CD4-positive, alpha-beta T cell treated with Interleukin-4 for 4 hours (primary cell): ENCODE data around the gene UBAC2.
"Not testable (repeated sequence)": the region's sequence is repeated elsewhere in the genome, so short reads cannot be mapped to it uniquely, and the experiment has no call there.

Experiments used
- DNase-seq: peaks from one replicate; pipeline ENCODE4 v3.0.0-alpha.2; 2020

The UBAC2 gene

DNA sequence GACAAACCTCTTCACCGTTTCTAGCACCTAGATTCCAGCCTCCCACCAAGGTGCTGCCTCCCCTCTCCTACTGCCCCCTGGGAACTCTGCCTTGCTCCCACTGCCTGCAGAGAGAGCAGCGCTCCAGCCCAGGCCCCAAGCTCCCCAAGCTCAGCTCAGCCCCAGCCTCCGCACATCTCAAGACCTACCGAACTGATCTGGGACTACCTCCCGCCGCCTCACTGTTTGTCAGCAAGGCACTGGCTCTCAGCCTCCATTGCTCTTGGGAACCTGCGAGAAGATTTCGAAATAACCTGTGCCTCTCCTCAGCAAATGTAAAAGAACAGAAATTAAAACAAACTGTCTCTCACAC, 198.9 kb downstream of the UBAC2 start:
- no peak for DNase-seq

DNA sequence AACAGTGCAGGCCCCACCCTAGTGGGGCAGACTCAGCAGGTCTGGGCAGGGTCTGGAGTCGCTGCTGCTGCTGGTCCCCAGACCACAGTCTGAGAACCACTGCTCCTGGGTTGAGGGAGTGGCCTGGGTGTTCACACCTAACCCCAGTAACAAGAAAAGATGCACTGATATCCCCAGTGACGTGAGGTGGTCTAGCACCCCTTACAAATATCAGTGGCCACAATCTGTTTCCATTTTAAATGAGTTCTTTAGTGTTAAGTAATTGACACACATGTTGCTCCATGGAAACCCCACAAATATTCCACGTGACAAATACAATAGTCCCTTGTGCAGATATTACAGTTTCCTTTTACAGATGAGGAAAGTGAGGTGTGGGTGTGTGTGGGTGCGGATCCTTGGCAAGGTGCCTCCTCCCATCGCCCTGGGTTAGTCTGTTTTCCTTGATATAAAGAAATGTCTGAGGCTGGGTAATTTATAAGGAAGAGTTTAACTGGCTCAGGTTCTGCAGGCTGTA, 202.9 kb downstream of the UBAC2 start:
- DNase-seq: peak; percentile 58

DNA sequence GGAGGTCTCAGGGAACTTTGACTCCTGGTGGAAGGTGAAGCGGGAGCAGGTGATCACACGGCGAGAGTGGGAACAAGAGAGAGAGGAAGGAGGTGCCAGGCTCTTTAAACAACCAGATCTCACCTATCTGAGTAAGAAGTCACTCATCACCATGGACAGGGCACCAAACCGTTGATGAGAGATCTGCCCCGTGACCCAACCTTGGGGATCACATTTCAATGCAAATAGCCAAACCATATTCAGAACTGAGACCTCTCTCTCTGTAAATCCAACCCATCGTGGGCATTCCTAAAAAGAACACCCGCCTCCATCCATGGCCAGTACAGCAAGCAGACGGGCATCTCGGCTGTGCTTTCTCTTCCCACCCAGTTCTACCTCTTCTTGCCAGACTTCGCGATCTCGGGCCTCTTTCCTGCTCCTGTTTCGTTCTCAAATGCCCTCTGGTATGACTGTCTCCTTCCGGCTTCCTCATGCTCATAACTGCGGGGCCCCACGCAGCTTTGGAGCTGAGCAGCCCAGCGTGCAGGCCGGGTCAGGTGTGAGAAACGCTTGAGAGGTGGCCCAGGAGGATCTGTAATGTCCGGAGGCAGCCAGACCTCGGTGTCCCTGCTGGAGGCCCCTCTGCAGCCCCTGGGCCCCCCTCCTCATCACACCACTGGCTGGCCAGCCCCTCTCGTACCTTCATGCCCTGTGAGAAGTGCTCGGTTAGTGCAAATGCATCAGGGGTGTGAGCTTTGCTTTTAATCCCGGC, 203.5 kb downstream of the UBAC2 start:
- no peak for DNase-seq

DNA sequence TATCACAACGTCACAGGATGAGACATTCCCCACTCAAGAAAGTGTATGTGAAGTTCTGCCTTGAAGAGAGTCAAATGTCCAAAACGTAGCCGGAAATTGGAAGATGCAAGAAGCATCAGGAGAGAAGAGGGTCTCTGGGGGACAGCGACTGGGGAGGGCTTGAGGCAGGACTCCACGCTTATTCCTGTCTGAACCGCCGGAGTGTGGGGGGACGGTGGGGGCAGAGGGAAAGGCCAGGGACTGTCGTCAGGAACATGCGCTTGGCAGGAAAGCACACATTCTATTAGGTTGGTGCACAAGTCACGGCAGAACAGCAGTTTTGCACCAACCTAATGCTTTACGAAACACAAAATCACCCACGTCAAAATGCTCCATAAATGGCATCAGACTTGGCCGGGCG, 205.3 kb downstream of the UBAC2 start:
- DNase-seq: no peak

DNA sequence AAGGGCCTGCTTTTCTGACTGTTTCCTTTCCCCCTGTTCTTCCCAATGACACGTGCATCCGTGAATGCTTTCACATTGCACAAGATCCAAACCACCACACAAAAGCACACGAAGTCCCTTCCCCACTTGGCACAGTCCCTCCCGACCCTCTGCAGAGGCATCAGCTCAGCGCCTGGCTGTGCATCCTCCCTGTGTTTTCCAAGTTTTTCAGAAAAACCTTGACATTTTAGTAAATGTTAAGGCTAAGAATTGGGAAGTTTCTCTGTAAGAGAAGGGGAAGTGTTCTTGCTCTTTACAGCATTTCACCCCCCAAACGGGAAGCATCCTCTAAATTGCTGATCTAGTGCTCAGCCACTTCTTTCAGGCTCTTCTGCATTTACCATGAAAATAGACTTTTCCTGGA, 206.1 kb downstream of the UBAC2 start:
- no peak for DNase-seq

DNA sequence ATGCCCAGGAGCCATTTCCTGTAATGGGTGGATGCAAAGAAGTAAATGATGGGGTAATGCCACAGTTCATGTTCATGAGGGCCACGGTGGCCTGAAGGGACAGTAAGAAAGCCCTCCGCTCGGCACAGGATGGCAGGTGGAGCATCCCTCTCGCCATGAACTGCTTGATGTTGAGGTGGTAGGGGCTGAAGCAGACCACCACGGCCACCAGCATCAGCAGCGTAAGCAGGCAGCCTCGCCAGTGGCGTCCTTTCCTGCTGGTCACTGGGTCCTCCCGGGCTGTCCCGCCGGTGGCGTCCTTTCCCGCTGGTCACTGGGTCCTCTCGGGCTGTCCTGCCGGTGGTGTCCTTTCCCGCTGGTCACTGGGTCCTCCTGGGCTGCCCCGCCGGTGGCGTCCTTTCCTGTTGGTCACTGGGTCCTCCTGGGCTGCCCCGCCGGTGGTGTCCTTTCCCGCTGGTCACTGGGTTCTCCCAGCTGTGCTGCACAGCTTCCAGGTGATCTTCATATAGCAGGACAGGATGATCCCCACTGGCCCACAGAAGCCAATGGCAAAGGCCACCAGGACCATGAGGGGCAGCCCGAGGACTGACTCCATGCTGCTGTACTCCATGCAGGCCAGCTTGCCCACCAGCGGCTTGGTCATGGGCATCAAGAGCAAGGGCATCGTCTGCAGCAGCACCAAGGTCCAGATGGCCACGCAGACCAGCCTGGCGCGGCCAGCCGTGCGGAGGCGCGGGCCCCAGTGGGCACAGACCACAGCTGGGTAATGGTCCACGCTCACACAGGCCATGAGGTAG, 207.4 kb downstream of the UBAC2 start:
- DNase-seq: no peak

DNA sequence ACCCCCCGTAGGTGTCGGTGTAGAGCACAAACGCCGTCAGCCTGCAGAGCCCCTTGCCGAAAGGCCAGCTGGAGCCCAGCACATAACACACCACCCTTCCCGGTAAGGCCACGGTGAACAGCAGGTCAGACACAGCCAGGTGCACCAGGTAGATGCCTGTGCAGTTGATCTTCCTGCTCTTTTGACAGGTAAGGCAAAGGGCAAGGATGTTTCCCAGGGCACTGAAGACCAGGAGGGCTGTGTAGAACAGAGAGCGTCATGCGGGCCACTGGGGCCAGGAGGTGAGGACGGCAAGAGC, 208.0 kb downstream of the UBAC2 start:
- no peak for DNase-seq

DNA sequence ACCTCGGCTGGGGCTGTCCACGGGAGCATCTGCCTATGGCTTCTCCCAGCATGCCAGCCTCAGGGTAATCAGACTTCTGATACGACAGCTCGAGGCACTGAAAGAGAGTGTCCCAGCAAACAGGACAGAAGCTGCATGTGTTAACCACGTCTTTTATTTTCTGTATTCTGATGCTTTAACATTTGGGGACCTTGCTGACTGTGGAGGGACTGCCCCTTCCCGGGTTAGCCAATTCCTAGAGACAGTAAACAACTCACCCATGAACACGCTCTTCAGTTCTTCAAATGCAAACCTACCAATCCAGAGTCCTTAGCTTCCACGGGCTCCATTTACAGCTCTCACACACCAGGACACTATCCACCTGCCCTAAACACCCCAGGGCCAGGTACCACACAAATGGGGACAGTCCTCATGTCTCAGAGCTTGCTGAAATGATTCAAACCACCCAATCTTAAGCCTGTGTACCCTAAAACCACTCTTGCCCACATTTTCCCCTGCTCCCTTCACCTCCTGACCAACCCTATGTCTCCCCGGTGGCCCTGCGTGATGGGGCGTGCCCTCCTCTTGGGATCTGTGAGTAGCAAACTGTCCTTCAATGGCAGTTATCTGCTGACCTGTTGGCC, 208.9 kb downstream of the UBAC2 start:
- not testable (repeated sequence) for DNase-seq

DNA sequence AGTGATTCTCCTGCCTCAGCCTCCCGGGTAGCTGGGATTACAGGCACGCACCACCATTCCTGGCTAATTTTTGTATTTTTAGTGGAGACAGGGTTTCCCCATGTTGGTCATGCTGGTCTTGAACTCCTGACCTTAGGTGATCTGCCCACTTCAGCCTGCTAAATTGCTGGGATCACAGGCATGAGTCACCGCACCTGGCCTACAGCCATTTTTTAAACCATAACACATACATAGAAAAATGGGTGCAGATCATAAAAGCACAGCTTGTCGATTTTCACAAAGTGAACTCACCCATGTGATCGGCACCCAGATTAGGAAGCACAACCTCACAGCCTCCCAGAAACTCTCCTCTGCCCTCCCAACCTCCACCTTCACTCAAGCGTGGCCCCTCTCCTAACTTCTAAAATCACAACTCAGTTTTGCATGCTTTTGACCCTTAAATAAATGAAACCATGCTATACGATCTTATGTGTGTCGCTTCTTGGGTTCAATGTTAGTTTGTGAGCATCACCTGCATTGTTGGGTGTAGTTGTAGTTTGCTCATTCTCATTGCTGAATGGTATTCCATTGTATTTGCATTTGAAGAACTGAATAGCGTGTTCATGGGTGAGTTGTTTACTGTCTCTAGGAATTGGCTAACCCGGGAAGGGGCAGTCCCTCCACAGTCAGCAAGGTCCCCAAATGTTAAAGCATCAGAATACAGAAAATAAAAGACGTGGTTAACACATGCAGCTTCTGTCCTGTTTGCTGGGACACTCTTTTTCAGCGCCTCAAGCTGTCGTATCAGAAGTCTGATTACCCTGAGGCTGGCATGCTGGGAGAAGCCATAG, 210.2 kb downstream of the UBAC2 start:
- DNase-seq: not testable (repeated sequence)

DNA sequence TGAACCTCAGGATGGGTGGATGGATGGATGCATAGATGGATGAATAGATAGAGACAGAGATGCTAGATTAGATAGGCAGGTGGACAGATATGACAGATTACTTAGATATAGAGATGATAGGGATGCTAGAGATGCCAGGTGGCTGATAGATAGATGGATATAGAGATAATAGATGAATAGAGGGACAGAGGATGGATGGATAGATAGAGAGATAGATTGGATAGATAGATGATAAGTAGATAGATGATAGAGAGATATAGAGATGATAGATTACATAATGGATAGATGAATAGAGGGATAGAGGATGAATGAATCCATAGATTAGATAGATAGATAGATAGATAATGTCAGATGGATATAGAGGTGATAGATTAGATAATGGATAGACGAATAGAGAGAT, 212.2 kb downstream of the UBAC2 start:
- DNase-seq: no peak

DNA sequence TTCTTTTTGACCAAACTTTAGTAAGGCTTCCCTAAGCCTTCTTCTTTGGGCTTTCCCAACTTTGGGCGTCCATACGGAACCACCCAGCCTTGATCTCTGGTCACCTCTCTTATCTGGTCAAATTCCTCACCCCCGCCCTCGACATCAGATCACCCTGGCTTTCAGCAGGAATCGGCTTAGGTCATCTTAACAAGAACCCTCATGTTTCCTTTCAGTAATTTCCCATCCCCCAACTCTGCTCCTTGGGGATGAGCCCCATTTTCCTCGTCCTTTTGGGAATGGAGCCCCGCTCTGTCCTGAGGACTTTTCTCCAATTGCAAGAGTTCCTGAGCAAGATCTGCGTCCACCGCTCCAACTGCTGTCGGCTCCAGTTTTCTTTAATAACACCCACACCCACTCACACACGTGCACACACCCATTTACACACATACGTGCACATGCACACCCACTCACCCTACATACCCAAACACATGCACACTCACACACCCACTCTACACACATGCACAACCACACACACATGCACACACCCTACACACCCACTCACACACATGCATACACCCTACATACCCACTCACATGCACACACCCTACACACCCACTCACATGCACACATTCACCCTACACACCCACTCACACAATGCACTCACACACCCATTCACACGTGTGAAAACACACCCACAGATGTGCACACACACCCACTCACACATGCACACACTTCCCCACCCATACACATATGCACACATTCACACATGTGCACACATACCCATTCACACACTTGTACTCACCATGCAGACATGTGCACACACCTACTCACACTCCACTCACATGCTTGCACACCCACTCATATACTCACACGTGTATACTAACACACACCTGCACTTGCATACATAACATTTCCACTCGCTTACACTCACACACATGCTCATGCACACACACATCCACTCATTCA, 213.7 kb downstream of the UBAC2 start:
- DNase-seq: no peak

DNA sequence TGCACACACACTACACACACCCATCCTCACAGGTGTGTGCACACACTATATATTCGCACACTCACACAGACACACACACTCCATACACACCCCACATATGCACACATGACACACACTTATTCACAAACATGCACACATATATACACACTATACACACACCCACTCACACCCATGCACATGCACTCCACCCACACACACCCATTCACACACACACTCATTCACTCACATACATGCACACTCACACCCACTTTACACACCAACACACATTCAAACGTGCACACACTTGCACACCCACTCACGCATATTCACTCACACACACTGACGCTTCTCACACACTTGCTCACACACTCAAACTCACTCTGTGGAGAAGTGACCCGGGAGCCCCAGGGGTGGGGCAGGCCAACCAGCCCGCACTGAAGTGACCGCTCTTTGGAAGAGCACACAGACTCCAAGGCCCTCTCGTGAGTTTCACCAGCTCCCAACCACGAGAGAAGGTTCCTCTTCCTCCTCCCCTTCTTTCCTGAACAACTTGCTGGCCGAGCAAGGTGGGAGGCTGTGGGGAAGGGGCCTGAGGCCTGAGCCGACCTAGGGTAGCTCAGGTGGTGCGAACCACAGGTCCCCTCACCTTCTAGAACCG, 214.5 kb downstream of the UBAC2 start:
- DNase-seq: no peak

DNA sequence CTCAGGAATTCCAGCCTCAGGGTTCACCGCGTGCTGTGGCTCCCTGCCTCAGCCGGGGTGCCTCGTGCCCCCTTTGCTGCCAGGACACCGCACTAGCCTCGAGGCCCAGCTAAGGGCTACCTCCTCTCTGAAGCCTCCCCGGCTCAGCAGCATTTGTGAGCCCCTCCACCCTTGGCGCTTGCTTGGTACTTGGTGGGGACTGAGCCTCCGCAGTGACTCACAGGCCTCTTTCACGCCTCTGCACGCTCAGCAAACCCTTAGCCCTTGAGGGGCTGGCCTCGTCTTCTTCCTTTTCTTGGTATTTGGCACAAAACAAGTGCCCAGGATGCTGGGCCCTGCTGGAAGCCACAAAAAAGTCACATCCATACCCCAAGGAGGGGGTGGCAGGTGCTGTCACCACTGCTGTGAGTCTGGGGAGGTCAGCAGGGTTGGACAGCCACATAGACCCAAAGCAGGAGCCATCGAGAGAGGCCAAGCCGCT, 215.2 kb downstream of the UBAC2 start:
- peak; percentile 26 for DNase-seq

DNA sequence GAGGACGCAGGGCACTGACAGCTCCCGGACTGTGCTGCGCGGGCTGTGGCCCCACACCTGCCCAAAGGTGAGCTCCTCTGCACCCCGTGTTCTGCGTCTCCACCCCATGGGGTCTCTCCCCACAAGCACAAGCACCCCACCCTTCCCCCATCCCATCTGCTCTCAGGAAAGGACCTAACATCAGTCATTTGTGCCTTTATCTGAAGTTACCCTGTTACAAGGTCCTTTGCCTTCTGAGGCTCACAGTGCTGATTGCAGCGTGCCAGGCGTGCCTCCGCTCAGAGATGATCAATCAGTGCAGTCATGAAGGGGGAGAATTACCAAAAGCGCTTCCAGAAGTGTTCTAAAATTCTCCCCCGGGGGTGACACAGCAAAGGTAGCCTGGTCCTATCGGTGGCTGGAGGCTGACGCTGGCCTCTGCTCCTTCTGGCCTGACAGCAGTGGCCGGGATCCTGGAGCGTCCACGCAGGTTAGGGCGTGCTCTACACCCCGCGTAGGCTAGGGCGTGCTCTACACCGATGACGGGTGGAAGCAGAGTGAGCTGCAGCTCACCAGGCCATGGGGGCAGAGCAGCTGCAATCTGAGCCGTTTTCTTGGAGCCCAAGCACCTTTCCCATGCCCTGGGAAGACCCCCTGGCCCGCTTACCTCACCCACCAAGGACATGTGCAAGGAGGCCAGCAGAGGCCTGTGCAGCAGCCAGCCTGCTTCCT, 215.9 kb downstream of the UBAC2 start:
- no peak for DNase-seq

DNA sequence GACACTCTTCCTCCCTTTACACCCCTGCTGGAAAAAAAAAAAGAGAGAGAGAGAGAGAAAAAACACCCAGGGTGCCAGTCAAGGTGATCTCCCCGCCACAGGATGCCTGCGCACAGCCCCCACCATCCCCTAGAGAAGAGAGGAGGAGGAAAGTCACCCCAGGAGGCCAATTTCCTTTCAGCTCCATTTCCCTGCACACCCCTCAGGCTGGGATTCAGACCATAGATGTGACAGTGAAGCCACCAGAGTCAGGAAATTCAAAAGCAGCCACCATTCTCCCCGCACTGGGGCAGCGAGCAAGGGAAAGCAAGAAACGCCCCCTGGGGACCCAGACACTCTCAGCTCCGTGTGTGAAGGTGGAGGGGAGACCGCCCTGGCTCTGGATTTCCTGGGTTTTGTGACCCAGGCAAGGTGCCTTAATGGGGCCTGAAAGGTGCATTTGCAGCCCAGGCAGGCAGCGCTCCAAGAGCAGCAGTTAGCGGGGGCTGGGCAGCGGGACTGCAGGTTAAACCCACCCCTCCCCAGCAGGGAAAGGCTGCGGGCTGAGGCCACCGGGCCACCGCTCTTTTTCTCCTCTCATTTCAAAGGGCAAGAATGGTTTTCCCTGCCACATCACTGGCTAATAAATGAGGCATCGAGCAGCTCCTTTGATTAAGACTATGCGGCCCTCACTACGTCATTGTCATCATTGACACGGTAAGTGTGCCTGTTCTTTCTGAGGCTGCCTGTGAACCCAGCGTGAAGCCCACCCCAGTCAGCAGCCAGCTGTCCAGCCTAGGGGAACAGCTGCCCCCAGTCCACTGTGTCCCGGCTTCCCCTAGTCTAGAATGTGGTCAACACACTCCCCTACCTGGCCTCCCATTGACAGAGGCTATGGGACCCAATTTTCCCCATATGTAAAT, 216.8 kb downstream of the UBAC2 start:
- DNase-seq: no peak

DNA sequence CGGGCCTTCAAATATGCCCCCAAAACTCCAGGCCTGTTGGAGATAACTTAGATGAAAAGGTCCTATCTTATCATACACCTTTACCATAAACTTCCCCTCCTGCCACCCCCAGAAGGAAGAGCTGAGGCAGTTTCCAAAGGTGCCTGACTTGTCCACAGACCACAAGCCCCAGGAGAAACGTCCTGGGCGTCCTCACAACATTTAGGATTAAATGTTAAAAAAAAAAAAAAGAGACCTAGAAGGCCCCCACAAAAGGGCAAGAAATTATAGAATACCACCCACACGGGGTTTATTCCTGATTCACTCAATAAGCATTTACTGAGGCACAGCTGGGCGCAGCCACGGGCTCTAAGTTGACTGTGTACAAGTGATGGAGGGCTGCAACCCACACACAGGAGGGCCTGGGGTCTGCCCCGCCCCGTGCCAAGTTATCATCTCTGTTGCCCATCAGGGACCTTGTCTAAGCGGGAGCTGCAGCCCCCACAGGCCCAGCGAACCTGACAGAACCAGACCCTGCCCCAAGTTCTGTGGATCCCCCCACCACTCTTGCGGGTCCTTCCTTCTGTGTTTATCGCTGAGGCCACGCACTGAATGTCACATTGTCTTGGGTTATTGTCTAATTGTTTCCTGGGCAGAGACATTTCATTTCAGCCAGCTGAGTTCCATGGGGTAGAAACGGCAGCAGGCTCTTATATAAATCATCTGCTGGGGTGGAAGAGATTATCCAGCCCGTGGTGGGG, 217.6 kb downstream of the UBAC2 start:
- no peak for DNase-seq

DNA sequence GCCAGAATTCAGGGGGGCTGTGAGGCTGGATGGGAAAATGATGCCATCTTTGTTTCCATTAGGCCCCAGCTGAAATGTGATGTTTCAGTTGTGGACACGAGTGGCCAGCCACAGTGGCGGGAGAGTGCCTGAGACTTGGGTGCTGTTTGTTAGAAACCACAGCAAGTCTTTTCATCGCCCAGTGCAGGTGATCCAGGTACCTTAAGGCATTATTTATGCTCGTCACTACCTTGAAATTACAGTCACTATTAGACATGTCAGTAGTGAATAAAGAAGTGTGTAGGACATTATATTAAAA, 218.1 kb downstream of the UBAC2 start:
- DNase-seq: no peak

DNA sequence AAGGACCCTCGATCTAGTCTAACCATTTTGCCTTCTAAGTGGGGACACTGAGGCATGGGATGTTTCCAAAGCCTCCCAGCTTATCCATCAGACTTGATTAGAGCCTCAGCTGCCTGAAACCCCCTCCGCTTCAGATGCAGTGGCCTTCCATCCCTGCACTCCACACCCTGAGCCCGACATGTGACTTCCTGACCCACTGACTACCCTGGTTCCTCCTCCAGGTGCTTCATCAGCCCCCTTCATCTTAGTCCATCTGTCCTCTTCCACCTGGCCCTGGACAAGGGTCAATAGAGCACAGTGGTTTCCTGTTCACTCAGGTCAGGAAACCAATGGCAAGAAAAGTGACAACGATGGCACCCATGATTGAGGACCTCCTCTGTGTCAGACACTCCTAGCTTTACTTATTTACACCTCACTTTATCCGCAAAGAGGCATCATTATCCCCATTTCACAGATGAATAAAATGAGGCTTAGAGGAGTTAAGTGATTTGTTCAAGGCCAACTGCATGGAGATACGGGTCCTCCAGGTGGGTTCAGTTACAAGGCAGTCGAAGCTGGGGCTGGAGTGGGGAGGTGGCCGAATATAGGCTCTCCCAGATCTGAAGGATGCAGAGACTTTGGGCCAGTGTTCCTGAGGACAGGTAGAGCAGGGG, 219.1 kb downstream of the UBAC2 start:
- DNase-seq: no peak
